HEK293 (cell line): Measurements from ENCODE around the gene SLCO4A1.

ENCODE experiments used
- GFI1B ChIP-seq: fragments of 450-650 bp; formaldehyde crosslinking; IDR thresholded peaks from 2 replicates; pipeline ENCODE4 v1.5.1; 2016; ENCODE audit warnings: missing biosample characterization, missing genetic modification characterization
- OVOL3 ChIP-seq: fragments of 450-650 bp; formaldehyde crosslinking; IDR thresholded peaks from 2 replicates; pipeline ENCODE4 v1.5.1; 2016; ENCODE audit warnings: missing biosample characterization, missing genetic modification characterization
- REPIN1 ChIP-seq: fragments of 450-650 bp; formaldehyde crosslinking; IDR thresholded peaks from 2 replicates; pipeline ENCODE4 v1.5.1; 2017; ENCODE audit warnings: missing biosample characterization, missing genetic modification characterization, low read depth
- SCRT2 ChIP-seq: fragments of 450-650 bp; formaldehyde crosslinking; IDR thresholded peaks from 2 replicates; pipeline ENCODE4 v1.5.1; 2016; ENCODE audit warnings: missing biosample characterization, missing genetic modification characterization
- TRIM28 ChIP-seq: IDR thresholded peaks from 2 replicates; pipeline ENCODE4 v1.6.1; 2011; ENCODE audit warnings: low read length, control low read depth, borderline replicate concordance
- ZBTB1 ChIP-seq: fragments of 450-650 bp; formaldehyde crosslinking; IDR thresholded peaks from 2 replicates; pipeline ENCODE4 v1.5.1; 2016; ENCODE audit warnings: missing biosample characterization, missing genetic modification characterization
- ZBTB10 ChIP-seq: fragments of 450-650 bp; formaldehyde crosslinking; IDR thresholded peaks from 2 replicates; pipeline ENCODE4 v1.5.1; 2016; ENCODE audit warnings: missing biosample characterization, missing genetic modification characterization
- ZFP3 ChIP-seq: fragments of 450-650 bp; formaldehyde crosslinking; IDR thresholded peaks from 2 replicates; pipeline ENCODE4 v1.5.1; 2016; ENCODE audit warnings: low read depth, missing biosample characterization, missing genetic modification characterization
- ZFP69B ChIP-seq: fragments of 450-650 bp; formaldehyde crosslinking; IDR thresholded peaks from 2 replicates; pipeline ENCODE4 v1.5.1; 2016; ENCODE audit warnings: missing biosample characterization, missing genetic modification characterization
- ZNF248 ChIP-seq: fragments of 450-650 bp; formaldehyde crosslinking; IDR thresholded peaks from 2 replicates; pipeline ENCODE4 v1.5.1; 2017; ENCODE audit warnings: missing biosample characterization, missing genetic modification characterization
- ZNF280D ChIP-seq: fragments of 450-650 bp; formaldehyde crosslinking; IDR thresholded peaks from 2 replicates; pipeline ENCODE4 v1.5.1; 2016; ENCODE audit warnings: missing biosample characterization, missing genetic modification characterization
- ZNF292 ChIP-seq: fragments of 450-650 bp; formaldehyde crosslinking; IDR thresholded peaks from 2 replicates; pipeline ENCODE4 v1.5.1; 2016; ENCODE audit warnings: low read depth, missing biosample characterization, missing genetic modification characterization, borderline replicate concordance
- ZNF341 ChIP-seq: fragments of 450-650 bp; formaldehyde crosslinking; IDR thresholded peaks from 2 replicates; pipeline ENCODE4; 2016; ENCODE audit warnings: low read depth, missing biosample characterization, missing genetic modification characterization
- ZNF362 ChIP-seq: fragments of 450-650 bp; formaldehyde crosslinking; IDR thresholded peaks from 2 replicates; pipeline ENCODE4 v1.5.1; 2016; ENCODE audit warnings: missing biosample characterization, missing genetic modification characterization
- ZNF366 ChIP-seq: fragments of 450-650 bp; formaldehyde crosslinking; conservative IDR thresholded peaks from 2 replicates; pipeline ENCODE4 v1.5.1; 2016; ENCODE audit warnings: missing biosample characterization, missing genetic modification characterization
- ZNF391 ChIP-seq: fragments of 450-650 bp; formaldehyde crosslinking; IDR thresholded peaks from 2 replicates; pipeline ENCODE4 v1.5.1; 2016; ENCODE audit warnings: low read depth, missing biosample characterization, missing genetic modification characterization, borderline replicate concordance
- ZNF426 ChIP-seq: fragments of 450-650 bp; formaldehyde crosslinking; IDR thresholded peaks from 2 replicates; pipeline ENCODE4 v1.5.1; 2017; ENCODE audit warnings: missing biosample characterization, missing genetic modification characterization, mild to moderate bottlenecking, inconsistent platforms, moderate library complexity
- ZNF473 ChIP-seq: fragments of 450-650 bp; formaldehyde crosslinking; IDR thresholded peaks from 2 replicates; pipeline ENCODE4 v1.5.1; 2017; ENCODE audit warnings: missing biosample characterization, missing genetic modification characterization
- ZNF488 ChIP-seq: fragments of 450-650 bp; formaldehyde crosslinking; IDR thresholded peaks from 2 replicates; pipeline ENCODE4 v1.5.1; 2016; ENCODE audit warnings: missing biosample characterization, missing genetic modification characterization
- ZNF580 ChIP-seq: fragments of 450-650 bp; formaldehyde crosslinking; IDR thresholded peaks from 2 replicates; pipeline ENCODE4 v1.5.1; 2016; ENCODE audit warnings: missing biosample characterization, missing genetic modification characterization
- ZNF585B ChIP-seq: fragments of 450-650 bp; formaldehyde crosslinking; IDR thresholded peaks from 2 replicates; pipeline ENCODE4 v1.5.1; 2016; ENCODE audit warnings: missing biosample characterization, missing genetic modification characterization
- ZNF596 ChIP-seq: fragments of 450-650 bp; IDR thresholded peaks from 2 replicates; pipeline ENCODE4 v1.5.0; 2018; ENCODE audit warnings: missing biosample characterization, mild to moderate bottlenecking, missing genetic modification characterization, moderate library complexity
- ZNF621 ChIP-seq: fragments of 450-650 bp; formaldehyde crosslinking; IDR thresholded peaks from 2 replicates; pipeline ENCODE4 v1.5.1; 2017; ENCODE audit warnings: missing biosample characterization, missing genetic modification characterization
- ZNF785 ChIP-seq: fragments of 450-650 bp; formaldehyde crosslinking; IDR thresholded peaks from 2 replicates; pipeline ENCODE4 v1.5.1; 2016; ENCODE audit warnings: missing biosample characterization, missing genetic modification characterization
- ZNF843 ChIP-seq: fragments of 450-650 bp; formaldehyde crosslinking; IDR thresholded peaks from 2 replicates; pipeline ENCODE4 v1.5.1; 2016; ENCODE audit warnings: missing biosample characterization, missing genetic modification characterization
- TF ChIP-seq, protein P1 (sequence below): fragments of 450-650 bp; formaldehyde crosslinking; IDR thresholded peaks from 2 replicates; pipeline ENCODE4 v1.5.1; 2017; ENCODE audit warnings: missing biosample characterization, missing genetic modification characterization
- TF ChIP-seq, protein P2 (sequence below): fragments of 450-650 bp; formaldehyde crosslinking; IDR thresholded peaks from 2 replicates; pipeline ENCODE4 v1.5.1; 2016; ENCODE audit warnings: missing biosample characterization, missing genetic modification characterization

Gene SLCO4A1

GRCh38 chr20:62642051-62642665 is at the start of gene SLCO4A1 (continued):
- TF ChIP-seq ZNF280D (tag by site-specific recombination): no peak
- TF ChIP-seq GFI1B (tag by site-specific recombination): no peak
- no peak for TF ChIP-seq REPIN1 (tag by site-specific recombination)
- no peak for TF ChIP-seq ZNF366
- TF ChIP-seq ZNF391: no peak
- TF ChIP-seq ZNF248 (tag by site-specific recombination): no peak
- TF ChIP-seq ZFP3 (tag by site-specific recombination): no peak
- no peak for TF ChIP-seq ZNF785 (tag by site-specific recombination)
- 0 out of 2 replicates have a peak, but pooled peaks have one; percentile 24 for TF ChIP-seq ZNF341 (tag by site-specific recombination)
- TF ChIP-seq ZNF426 (tag by site-specific recombination): no peak
- 0 out of 2 replicates have a peak, but pooled peaks have one; percentile 12 for TF ChIP-seq SCRT2 (tag by site-specific recombination)
- no peak for TF ChIP-seq ZNF292 (tag by site-specific recombination)
- TF ChIP-seq ZNF621: no peak
- TF ChIP-seq OVOL3 (tag by site-specific recombination): no peak
- TF ChIP-seq ZNF585B (tag by site-specific recombination): no peak
- TF ChIP-seq, protein P1, sequence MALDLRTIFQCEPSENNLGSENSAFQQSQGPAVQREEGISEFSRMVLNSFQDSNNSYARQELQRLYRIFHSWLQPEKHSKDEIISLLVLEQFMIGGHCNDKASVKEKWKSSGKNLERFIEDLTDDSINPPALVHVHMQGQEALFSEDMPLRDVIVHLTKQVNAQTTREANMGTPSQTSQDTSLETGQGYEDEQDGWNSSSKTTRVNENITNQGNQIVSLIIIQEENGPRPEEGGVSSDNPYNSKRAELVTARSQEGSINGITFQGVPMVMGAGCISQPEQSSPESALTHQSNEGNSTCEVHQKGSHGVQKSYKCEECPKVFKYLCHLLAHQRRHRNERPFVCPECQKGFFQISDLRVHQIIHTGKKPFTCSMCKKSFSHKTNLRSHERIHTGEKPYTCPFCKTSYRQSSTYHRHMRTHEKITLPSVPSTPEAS (tag by site-specific recombination): no peak
- TF ChIP-seq ZNF473 (tag by site-specific recombination): no peak
- TF ChIP-seq, protein P2, sequence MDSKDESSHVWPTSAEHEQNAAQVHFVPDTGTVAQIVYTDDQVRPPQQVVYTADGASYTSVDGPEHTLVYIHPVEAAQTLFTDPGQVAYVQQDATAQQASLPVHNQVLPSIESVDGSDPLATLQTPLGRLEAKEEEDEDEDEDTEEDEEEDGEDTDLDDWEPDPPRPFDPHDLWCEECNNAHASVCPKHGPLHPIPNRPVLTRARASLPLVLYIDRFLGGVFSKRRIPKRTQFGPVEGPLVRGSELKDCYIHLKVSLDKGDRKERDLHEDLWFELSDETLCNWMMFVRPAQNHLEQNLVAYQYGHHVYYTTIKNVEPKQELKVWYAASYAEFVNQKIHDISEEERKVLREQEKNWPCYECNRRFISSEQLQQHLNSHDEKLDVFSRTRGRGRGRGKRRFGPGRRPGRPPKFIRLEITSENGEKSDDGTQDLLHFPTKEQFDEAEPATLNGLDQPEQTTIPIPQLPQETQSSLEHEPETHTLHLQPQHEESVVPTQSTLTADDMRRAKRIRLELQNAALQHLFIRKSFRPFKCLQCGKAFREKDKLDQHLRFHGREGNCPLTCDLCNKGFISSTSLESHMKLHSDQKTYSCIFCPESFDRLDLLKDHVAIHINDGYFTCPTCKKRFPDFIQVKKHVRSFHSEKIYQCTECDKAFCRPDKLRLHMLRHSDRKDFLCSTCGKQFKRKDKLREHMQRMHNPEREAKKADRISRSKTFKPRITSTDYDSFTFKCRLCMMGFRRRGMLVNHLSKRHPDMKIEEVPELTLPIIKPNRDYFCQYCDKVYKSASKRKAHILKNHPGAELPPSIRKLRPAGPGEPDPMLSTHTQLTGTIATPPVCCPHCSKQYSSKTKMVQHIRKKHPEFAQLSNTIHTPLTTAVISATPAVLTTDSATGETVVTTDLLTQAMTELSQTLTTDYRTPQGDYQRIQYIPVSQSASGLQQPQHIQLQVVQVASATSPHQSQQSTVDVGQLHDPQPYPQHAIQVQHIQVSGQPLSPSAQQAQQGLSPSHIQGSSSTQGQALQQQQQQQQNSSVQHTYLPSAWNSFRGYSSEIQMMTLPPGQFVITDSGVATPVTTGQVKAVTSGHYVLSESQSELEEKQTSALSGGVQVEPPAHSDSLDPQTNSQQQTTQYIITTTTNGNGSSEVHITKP (tag by site-specific recombination): no peak
- peak; percentile 84 for TF ChIP-seq ZFP69B (tag by site-specific recombination)
- TF ChIP-seq ZBTB10 (tag by site-specific recombination): 0 out of 2 replicates have a peak, but pooled peaks have one; percentile 39
- 0 out of 2 replicates have a peak, but pooled peaks have one; percentile 26 for TF ChIP-seq ZNF843
- no peak for TF ChIP-seq ZNF488 (tag by site-specific recombination)
- TF ChIP-seq ZNF362 (tag by site-specific recombination): no peak
- 0 out of 2 replicates have a peak, but pooled peaks have one; percentile 14 for TF ChIP-seq ZNF596 (tag by site-specific recombination)
- TF ChIP-seq ZBTB1 (tag by site-specific recombination): no peak
- no peak for TF ChIP-seq ZNF580 (tag by site-specific recombination)
- TF ChIP-seq TRIM28: no peak
